GM12878 (cell line): ENCODE data around the gene SRPK2. TPM values are rescaled to one million over a fixed set of nuclear protein-coding genes. Genes with fewer than 3 reads are reported as not detected.

Source experiments
- ATAC-seq: fragments of 200-7000 bp; cut with Tn5 transposase; 3 replicates; pipeline ENCODE4 v1.9.1; 2020; ENCODE audit warnings: mild to moderate bottlenecking, moderate library complexity
- BruUV-seq: library from RNA; stranded (reverse); fragments of 400-500 nt; replicated peaks from 2 replicates; lab custom pipeline; 2021; lab: Mats Ljungman, UMichigan
- CTCF ChIA-PET: fragments of 300-600 bp; sonication (Branson Sonifier 250); formaldehyde crosslinking; extraction: SDS; loops from one replicate; lab custom pipeline; 2021; ENCODE audit warnings: inconsistent platforms; lab: Yijun Ruan, JAX
- POLR2A ChIA-PET: fragments of 350-600 bp; formaldehyde crosslinking; extraction: SDS; loops from one replicate; lab custom pipeline; 2021; ENCODE audit warnings: inconsistent platforms; lab: Charles Lee
- RAD21 ChIA-PET: fragments of 300-600 bp; sonication (Branson Sonifier 250); formaldehyde crosslinking; loops from one replicate; lab custom pipeline; 2023; ENCODE audit warnings: antibody characterized with exemption; ENCODE audit not compliant: unreplicated experiment; lab: Charles Lee
- SMC1A ChIA-PET: fragments of 300-600 bp; sonication (Branson Sonifier 250); formaldehyde crosslinking; loops from one replicate; lab custom pipeline; 2023; ENCODE audit not compliant: unreplicated experiment, uncharacterized antibody; lab: Charles Lee
- DNase-seq: peaks from one replicate; pipeline ENCODE4 v3.0.0-alpha.2; 2011; ENCODE audit warnings: low read depth, low spot score
- FAIRE-seq: peaks from 3 replicates; lab custom pipeline; 2011; peaks lifted over from hg19 to GRCh38; lab: Jason Lieb, UNC
- H2AFZ ChIP-seq: 2 replicates; pipeline ENCODE4 v1.6.0; 2011; ENCODE audit warnings: low read depth, low read length, control low read depth; ENCODE audit not compliant: control insufficient read depth
- H3K27ac ChIP-seq: 2 replicates; pipeline ENCODE4 v1.5.1; 2011; ENCODE audit warnings: control low read depth; ENCODE audit not compliant: control insufficient read depth, insufficient read depth
- H3K27me3 ChIP-seq, 2 experiments: replicated peaks in 1 of 2; 2 replicates each; pipeline versions ENCODE4 v1.6.0 to v1.6.1; 2011; ENCODE audit warnings: low read length in 1 of 2; ENCODE audit not compliant: control insufficient read depth in 2 of 2, insufficient read depth in 2 of 2
- H3K36me3 ChIP-seq, 2 experiments: 2 replicates each; pipeline ENCODE4 v1.5.1; 2011; ENCODE audit warnings: low read length in 1 of 2; ENCODE audit not compliant: control insufficient read depth in 2 of 2, insufficient read depth in 2 of 2
- H3K4me1 ChIP-seq: 2 replicates; pipeline ENCODE4 v1.6.1; 2011; ENCODE audit warnings: mild to moderate bottlenecking, low read length, moderate library complexity, mixed read lengths; ENCODE audit not compliant: control insufficient read depth, insufficient read depth
- H3K4me2 ChIP-seq: 2 replicates; pipeline ENCODE4 v1.6.0; 2011; ENCODE audit warnings: control low read depth; ENCODE audit not compliant: control insufficient read depth, insufficient read depth
- H3K4me3 ChIP-seq: fragments of 200-600 bp; sonication (generic); 2 replicates; pipeline ENCODE4 v1.5.1; 2016
- H3K79me2 ChIP-seq: 2 replicates; pipeline ENCODE4 v1.6.0; 2011; ENCODE audit warnings: low read length; ENCODE audit not compliant: control insufficient read depth, insufficient read depth
- H3K9ac ChIP-seq: 2 replicates; pipeline ENCODE4 v1.8.0; 2011; ENCODE audit warnings: low read length, control low read depth, mixed read lengths; ENCODE audit not compliant: control insufficient read depth, insufficient read depth
- H3K9me3 ChIP-seq: replicated peaks from 3 replicates; pipeline ENCODE4 v1.5.1; 2011; ENCODE audit warnings: mild to moderate bottlenecking, low read length; ENCODE audit not compliant: control insufficient read depth, insufficient read depth
- H4K20me1 ChIP-seq: 2 replicates; pipeline ENCODE4 v1.6.0; 2011; ENCODE audit not compliant: control insufficient read depth, insufficient read depth
- CBX3 ChIP-seq: fragments of 200-600 bp; sonication (generic); IDR thresholded peaks from 2 replicates; pipeline ENCODE4 v1.6.1; 2016; ENCODE audit warnings: low read depth, borderline replicate concordance
- CUX1 ChIP-seq: IDR thresholded peaks from 2 replicates; pipeline ENCODE4 v1.6.1; 2012; ENCODE audit warnings: improper control_type of control experiment, low read depth, low read length; ENCODE audit not compliant: insufficient replicate concordance
- DPF2 ChIP-seq: fragments of 450-650 bp; IDR thresholded peaks from 2 replicates; pipeline ENCODE4 v1.6.1; 2017; ENCODE audit warnings: mild to moderate bottlenecking
- IKZF1 ChIP-seq: fragments of 450-650 bp; conservative IDR thresholded peaks from 2 replicates; pipeline ENCODE4 v1.6.1; 2017; ENCODE audit warnings: antibody characterized with exemption, mild to moderate bottlenecking
- MEF2A ChIP-seq: IDR thresholded peaks from 2 replicates; pipeline ENCODE4 v1.6.1; 2011; ENCODE audit warnings: low read depth, mild to moderate bottlenecking, low read length, moderate library complexity; ENCODE audit not compliant: insufficient read depth
- MYB ChIP-seq: fragments of 150-350 bp; IDR thresholded peaks from 2 replicates; pipeline ENCODE4 v1.6.1; 2014; ENCODE audit warnings: mild to moderate bottlenecking, low read depth, low read length, borderline replicate concordance
- NRF1 ChIP-seq: conservative IDR thresholded peaks from 2 replicates; pipeline ENCODE4 v1.6.1; 2011; ENCODE audit warnings: mild to moderate bottlenecking, low read depth, low read length, improper control_type of control experiment
- POLR2AphosphoS2 ChIP-seq: IDR thresholded peaks from 2 replicates; pipeline ENCODE4 v1.6.1; 2011; ENCODE audit warnings: low read depth, mild to moderate bottlenecking, low read length, improper control_type of control experiment, moderate library complexity
- SIX5 ChIP-seq: IDR thresholded peaks from 2 replicates; pipeline ENCODE4 v1.6.1; 2011; ENCODE audit warnings: mild to moderate bottlenecking, low read depth, low read length, moderate library complexity; ENCODE audit not compliant: severe bottlenecking
- SREBF2 ChIP-seq: IDR thresholded peaks from 2 replicates; pipeline ENCODE4 v1.6.1; 2012; ENCODE audit warnings: mild to moderate bottlenecking, low read length
- STAT3 ChIP-seq: IDR thresholded peaks from 2 replicates; pipeline ENCODE4 v1.6.1; 2011; ENCODE audit warnings: low read depth, low read length, improper control_type of control experiment
- TARDBP ChIP-seq: IDR thresholded peaks from 2 replicates; pipeline ENCODE4 v1.6.1; 2016; ENCODE audit warnings: borderline replicate concordance
- USF1 ChIP-seq: IDR thresholded peaks from 2 replicates; pipeline ENCODE4 v1.6.1; 2011; ENCODE audit warnings: borderline replicate concordance, low read depth, mild to moderate bottlenecking, moderate library complexity, mixed read lengths, low read length; ENCODE audit not compliant: insufficient read depth; ENCODE audit errors: extremely low read length
- WRNIP1 ChIP-seq: IDR thresholded peaks from 2 replicates; pipeline ENCODE4 v1.6.1; 2011; ENCODE audit warnings: low read depth, low read length, improper control_type of control experiment, borderline replicate concordance
- ZNF592 ChIP-seq: fragments of 450-650 bp; IDR thresholded peaks from 2 replicates; pipeline ENCODE4 v1.6.1; 2017; ENCODE audit warnings: mild to moderate bottlenecking, moderate library complexity
- WGBS: methylation state at CpG from one replicate; pipeline ENCODE4 v1.1.6; 2016; ENCODE audit warnings: low lambda C conversion rate; ENCODE audit not compliant: insufficient replicate concordance, insufficient coverage; ENCODE audit errors: missing lambda C conversion rate; 5-methylcytosine and 5-hydroxymethylcytosine counted together
- in situ Hi-C: fragments of 300-500 bp; cut with MboI; formaldehyde crosslinking; loops from 9 replicates; pipeline ENCODE4 v1.14.3; 2018; ENCODE audit warnings: mixed read lengths
- intact Hi-C: fragments of 100-400 bp; cut with micrococcal nuclease; formaldehyde crosslinking; loops from one replicate; pipeline ENCODE4 v1.14.2; 2022; ENCODE audit not compliant: unreplicated experiment
- polyA plus RNA-seq, 11 experiments: library from polyadenylated mRNA; depleted of rRNA in 4 of 11; unstranded in 6 of 11; stranded (reverse) in 5 of 11; fragments of >200 nt; fragmentation: Nextera tagmentation in 4 of 11; fragmentation: Illumina TruSeq in 1 of 11; extraction: Ambion mirVana in 4 of 11; extraction: Trizol in 1 of 11; gene quantifications; 1 replicate in 1 of 11; 2 replicates in 10 of 11; pipeline versions ENCODE4 v1.2.1 to v1.2.3, GENCODE V29; 2011 to 2016; ENCODE audit warnings: inconsistent platforms in 2 of 11, missing spikeins in 2 of 11, low read depth in 1 of 11
- total RNA-seq, 4 experiments: library from RNA; depleted of rRNA in 3 of 4; stranded (reverse); fragments of >200 nt in 3 of 4; fragmentation: Illumina TruSeq in 1 of 4; extraction: Trizol in 1 of 4; gene quantifications; 2 replicates each; pipeline versions ENCODE4 v1.2.1 to v1.2.3, GENCODE V29; 2013 to 2021

The SRPK2 gene
- total and polyA plus RNA-seq, 10 of the 15 experiments (the other 5 are each of a cell fraction or from before 2014, with no cell fraction given), result 13.2 to 32.8 (median 24.5) TPM

- H3K9ac ChIP-seq, result no peak overlapping the region
- no peaks in the 10 kb centered on the region for H3K4me1 ChIP-seq
- in situ Hi-C loops (no loop called here), intact Hi-C loops (loop anchor here (10.0 kb wide), 2 partner anchors 439 to 499 kb away; no protein-coding TSS in a partner anchor)
- FAIRE-seq, result no peak
- H3K4me2 ChIP-seq, result no peak overlapping the region
- ChIA-PET POLR2A (interaction anchor here (0.6 kb wide), 1 partner anchor 24 kb away, joined by 6 read pairs; no protein-coding TSS in a partner anchor), CTCF (no interaction called here), RAD21 (interaction anchor here (1.0 kb wide), 1 partner anchor 280 kb away, joined by 3 read pairs; no protein-coding TSS in a partner anchor), SMC1A (interaction anchor here (0.9 kb wide), 1 partner anchor 9 kb away, joined by 5 read pairs; no protein-coding TSS in a partner anchor)
- H3K4me3 ChIP-seq, result no peak overlapping the region
- no peaks in the 10 kb centered on the region for H3K9me3 ChIP-seq
- no TSS peak for BruUV-seq
- no peaks in the 10 kb centered on the region for H3K36me3 ChIP-seq
- WGBS, result 100% methylated on average over 2 of the region's 2 CpGs
- H3K27ac ChIP-seq, result no peak overlapping the region
- H4K20me1 ChIP-seq, result no peaks in the 10 kb centered on the region
- no peaks in the 10 kb centered on the region for H3K27me3 ChIP-seq
- no peak for ATAC-seq
- no peaks in the 10 kb centered on the region for H3K79me2 ChIP-seq
- no peak overlapping the region for H2AFZ ChIP-seq
- DNase-seq, result no peak
- TF ChIP-seq NRF1, result no peak
- TF ChIP-seq ZNF592, result no peak
- TF ChIP-seq WRNIP1, result no peak
- no peak for TF ChIP-seq STAT3
- TF ChIP-seq SREBF2, result no peak
- no peak for TF ChIP-seq MYB
- no peak for TF ChIP-seq CBX3
- TF ChIP-seq SIX5, result no peak
- TF ChIP-seq MEF2A, result no peak
- TF ChIP-seq USF1, result no peak
- TF ChIP-seq TARDBP, result no peak
- no peak for TF ChIP-seq IKZF1
- TF ChIP-seq DPF2, result no peak
- no peak for TF ChIP-seq CUX1
- no peak for TF ChIP-seq POLR2AphosphoS2
These were observed 35.3 kb upstream of the SRPK2 start for GRCh38 chr7:105423987-105424386.
